HG02852 (cell line): Measurements from ENCODE around the gene CDC73.
"Not testable (repeated sequence)": the region's sequence is repeated elsewhere in the genome, so short reads cannot be mapped to it uniquely, and the experiment has no call there.

Source experiments
- ATAC-seq: cut with Tn5 transposase; IDR thresholded peaks from one replicate; pipeline ENCODE4 v1.9.1; 2021; ENCODE audit warnings: mild to moderate bottlenecking, moderate library complexity; ENCODE audit not compliant: unreplicated experiment

Gene CDC73

GRCh38 chr1:193221651-193222050 is 99.8 kb downstream of the CDC73 start:
- ATAC-seq, result no peak

- no peak for ATAC-seq
Measured at GRCh38 chr1:193222056-193222615, 100.3 kb downstream of the CDC73 start.

- ATAC-seq, result no peak
Measured at GRCh38 chr1:193229136-193229535, 107.3 kb downstream of the CDC73 start.

GRCh38 chr1:193231146-193231545 is 109.3 kb downstream of the CDC73 start:
- ATAC-seq, result not testable (repeated sequence)

- ATAC-seq, result no peak
Measured at GRCh38 chr1:193234530-193234929, 112.7 kb downstream of the CDC73 start.

- ATAC-seq, result no peak
Measured at GRCh38 chr1:193237381-193237978, 115.6 kb downstream of the CDC73 start.

GRCh38 chr1:193240609-193241008 is 118.8 kb downstream of the CDC73 start:
- no peak for ATAC-seq

- ATAC-seq, result peak; percentile 55
Measured at GRCh38 chr1:193241132-193241827, 119.4 kb downstream of the CDC73 start.

- ATAC-seq, result no peak
Measured at GRCh38 chr1:193242000-193242399, 120.2 kb downstream of the CDC73 start.

GRCh38 chr1:193249187-193249586 is 127.4 kb downstream of the CDC73 start:
- ATAC-seq, result no peak

GRCh38 chr1:193251950-193252349 is 130.1 kb downstream of the CDC73 start:
- no peak for ATAC-seq

GRCh38 chr1:193256019-193256418 is 134.2 kb downstream of the CDC73 start:
- ATAC-seq, result no peak

- ATAC-seq, result no peak
Measured at GRCh38 chr1:193259636-193260035, 137.8 kb downstream of the CDC73 start.

- no peak for ATAC-seq
Measured at GRCh38 chr1:193260056-193260745, 138.4 kb downstream of the CDC73 start.

- ATAC-seq, result no peak
Measured at GRCh38 chr1:193260896-193261295, 139.1 kb downstream of the CDC73 start.

GRCh38 chr1:193262661-193263060 is 140.8 kb downstream of the CDC73 start:
- no peak for ATAC-seq

- ATAC-seq, result no peak
Measured at GRCh38 chr1:193264313-193265065, 142.7 kb downstream of the CDC73 start.

- peak; percentile 60 for ATAC-seq
Measured at GRCh38 chr1:193265716-193266115, 143.9 kb downstream of the CDC73 start.

- ATAC-seq, result not testable (repeated sequence)
Measured at GRCh38 chr1:193266794-193267193, 145.0 kb downstream of the CDC73 start.

GRCh38 chr1:193270996-193271395 is 149.2 kb downstream of the CDC73 start:
- peak; percentile 98 for ATAC-seq

- ATAC-seq, result no peak
Measured at GRCh38 chr1:193275773-193276172, 153.9 kb downstream of the CDC73 start.
